HG03066 (cell line): Measurements from ENCODE around the gene SACS.
"Not testable (repeated sequence)": the region's sequence is repeated elsewhere in the genome, so short reads cannot be mapped to it uniquely, and the experiment has no call there.

Experiments
- ATAC-seq: cut with Tn5 transposase; IDR thresholded peaks from one replicate; pipeline ENCODE4 v1.9.1; 2021; ENCODE audit warnings: low read depth; ENCODE audit not compliant: unreplicated experiment

The SACS gene

GRCh38 chr13:23456437-23457210, 23.1 kb upstream of the SACS start:
- ATAC-seq = no peak

GRCh38 chr13:23455401-23456185, 22.1 kb upstream of the SACS start:
- ATAC-seq = no peak

- ATAC-seq = no peak
These were observed 19.6 kb upstream of the SACS start for GRCh38 chr13:23453132-23453531.

GRCh38 chr13:23450340-23451046, 17.0 kb upstream of the SACS start:
- no peak for ATAC-seq

DNA sequence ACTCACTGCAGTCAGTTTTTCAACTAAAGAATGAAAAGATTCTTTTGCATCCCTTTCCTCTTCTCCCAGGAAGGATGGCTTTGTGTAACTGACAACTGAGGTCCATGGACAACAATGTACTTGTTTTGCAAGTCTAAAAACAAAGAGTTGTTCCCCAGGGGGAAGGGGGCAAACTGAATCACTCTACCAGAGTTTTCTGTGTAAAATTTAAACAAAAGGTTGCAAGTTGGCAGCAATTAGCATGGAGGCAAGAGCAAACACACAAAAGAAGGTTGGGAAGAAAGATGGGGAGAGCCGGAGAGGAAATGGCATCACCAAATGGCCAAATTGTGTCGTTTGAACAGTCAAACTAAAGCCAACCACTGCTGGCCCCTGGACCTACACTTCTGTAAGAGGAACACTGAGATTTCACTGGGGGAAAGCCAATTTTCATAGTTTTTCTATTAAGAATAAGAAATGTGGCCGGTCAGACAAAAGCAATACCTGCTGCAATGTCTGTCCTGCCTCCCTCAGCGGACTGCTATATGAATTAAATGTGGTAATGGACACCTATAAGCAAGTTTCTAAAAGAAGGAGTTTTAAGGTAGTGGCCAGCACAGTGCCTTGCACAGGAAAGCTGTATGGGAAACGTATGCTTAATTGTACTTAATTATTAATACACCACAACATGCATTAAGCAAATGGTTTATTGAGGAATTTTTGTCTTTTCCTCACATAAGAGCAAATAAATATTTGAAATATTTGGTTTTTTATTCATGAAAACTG, 16.1 kb upstream of the SACS start:
- ATAC-seq = no peak

DNA sequence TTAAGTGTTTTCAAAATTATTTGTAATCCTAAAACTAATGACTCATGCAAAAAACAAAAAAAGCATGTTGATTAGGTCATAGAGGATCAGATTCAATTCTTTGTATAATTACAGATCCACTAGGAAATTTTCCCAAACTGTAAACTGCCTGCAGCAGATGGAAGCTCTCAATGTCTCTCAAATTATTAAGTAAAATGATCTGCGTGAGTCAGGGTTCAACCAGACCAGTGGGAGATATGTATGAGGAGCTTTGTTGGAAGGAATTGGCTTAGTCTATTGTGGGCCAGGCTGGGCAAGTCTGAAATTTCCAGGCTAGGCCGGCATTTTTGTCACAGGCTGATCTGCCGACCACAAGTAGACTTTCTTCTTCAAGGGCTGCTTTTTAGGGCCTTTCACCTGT, 14.4 kb upstream of the SACS start:
- ATAC-seq = no peak

GRCh38 chr13:23445794-23446193, 12.3 kb upstream of the SACS start:
- ATAC-seq = no peak

- ATAC-seq = no peak
These were observed 10.4 kb upstream of the SACS start for GRCh38 chr13:23443878-23444277.

- ATAC-seq = no peak
These were observed 9.6 kb upstream of the SACS start for GRCh38 chr13:23443110-23443509.

DNA sequence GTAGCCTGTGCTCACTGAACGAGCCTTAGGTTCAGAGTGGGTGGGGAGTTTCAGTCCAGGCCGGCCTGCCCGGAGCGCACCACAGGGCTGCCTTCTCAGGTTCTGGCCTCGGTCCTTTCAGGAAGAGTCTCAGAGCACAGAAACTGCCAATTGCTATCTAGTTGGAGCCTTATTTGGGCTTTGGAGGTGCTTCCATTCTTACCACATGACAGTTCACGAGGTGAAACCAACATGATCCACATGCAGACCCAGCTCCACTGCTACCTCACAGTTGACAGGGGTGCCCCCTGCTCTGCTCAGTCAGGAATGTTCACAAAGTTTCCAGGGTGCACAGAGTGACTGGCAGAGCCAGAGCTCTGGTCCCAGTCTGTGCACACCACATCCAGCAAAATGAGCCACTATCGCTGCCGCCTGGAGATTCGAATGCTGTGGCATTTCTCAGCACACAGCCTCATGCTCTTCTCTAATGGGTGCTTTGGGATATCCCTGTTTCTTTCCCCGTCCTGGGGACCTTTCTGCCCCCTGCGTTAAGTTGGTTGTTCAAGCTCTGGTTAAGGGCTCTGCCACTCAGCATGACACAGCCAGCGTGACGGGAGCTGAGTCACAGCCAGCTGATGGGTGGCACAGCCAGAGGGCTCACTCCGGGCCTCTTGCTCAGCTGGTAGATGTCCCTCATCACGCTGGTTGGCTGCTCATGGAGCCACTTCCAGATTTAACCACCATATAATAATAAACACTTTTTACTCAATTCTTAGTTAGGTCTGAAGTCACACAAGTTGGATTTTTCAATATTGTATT, 7.5 kb upstream of the SACS start:
- ATAC-seq = no peak

DNA sequence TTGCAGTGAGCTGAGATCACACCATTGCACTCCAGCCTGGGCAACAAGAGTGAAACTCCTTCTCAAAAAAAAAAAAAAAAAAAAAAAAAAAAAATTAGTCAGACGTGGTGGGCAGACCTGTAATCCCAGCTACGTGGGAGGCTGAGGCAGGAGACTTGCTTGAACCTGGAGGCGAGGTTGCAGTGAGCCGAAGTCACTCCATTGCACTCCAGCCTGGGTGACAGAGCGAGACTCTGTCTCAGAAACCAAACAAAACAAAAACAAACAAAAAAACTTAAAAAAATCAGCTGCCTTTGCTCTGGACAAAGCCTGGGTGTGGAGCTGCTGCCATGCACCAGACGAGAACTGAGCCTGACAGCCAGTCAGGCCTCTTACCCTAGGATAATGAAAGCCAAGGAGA, 6.8 kb upstream of the SACS start:
- ATAC-seq = not testable (repeated sequence)

- no peak for ATAC-seq
These were observed 4.4 kb upstream of the SACS start for GRCh38 chr13:23437916-23438315.

GRCh38 chr13:23436680-23437079, 3.2 kb upstream of the SACS start:
- no peak for ATAC-seq

DNA sequence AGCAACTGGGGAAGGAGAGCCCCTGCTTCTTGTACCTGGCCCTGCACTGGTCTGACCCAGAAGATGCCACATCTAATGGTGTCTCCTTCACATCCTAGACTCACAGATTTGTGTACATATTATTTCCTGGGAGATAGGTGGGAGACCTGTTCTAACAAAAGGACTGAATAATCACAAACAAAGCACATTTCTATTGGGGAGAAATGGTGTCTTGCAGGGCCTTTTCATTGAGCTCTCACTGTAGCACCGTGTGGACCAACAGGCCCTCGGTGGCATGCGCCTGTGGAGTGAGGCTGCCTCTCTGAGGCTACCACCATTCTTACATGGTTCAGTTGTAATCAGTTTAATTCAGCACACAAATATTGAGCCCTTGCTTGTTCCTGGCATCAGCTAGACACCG, 989 bp upstream of the SACS start:
- ATAC-seq = no peak

GRCh38 chr13:23432626-23433025, 876 bp downstream of the SACS start:
- ATAC-seq = no peak

- ATAC-seq = no peak
These were observed 2.8 kb downstream of the SACS start for GRCh38 chr13:23430664-23431063.

DNA sequence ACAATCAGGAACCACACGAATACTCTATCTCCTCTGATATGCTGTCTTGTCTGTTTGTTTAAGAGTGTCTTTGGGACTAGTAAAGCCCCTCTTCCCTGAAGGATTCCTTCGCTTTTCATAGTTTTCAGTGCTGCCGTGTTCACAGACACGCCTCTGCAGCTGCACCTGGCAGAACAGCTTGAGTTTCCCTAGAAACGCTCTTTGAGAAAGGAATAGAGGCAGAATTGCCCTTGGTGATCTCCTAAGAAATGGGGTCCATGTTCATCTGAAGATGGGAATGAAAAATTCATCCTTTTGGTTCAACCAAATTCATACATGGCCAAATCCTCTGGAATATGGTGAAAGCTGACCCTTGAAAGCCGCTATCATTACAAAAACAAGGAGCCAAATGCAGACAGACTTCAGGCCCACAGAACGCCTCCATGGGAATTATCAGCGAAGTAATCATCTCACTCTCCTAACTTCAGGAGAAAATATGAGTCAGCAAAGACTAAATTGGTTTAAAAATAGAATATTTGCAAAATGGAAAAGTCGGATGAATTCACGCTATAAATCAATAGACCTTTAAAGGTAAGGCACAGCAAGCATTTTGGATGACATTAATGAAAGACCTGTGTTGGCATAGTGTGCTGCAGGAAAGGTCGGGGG, 5.5 kb downstream of the SACS start:
- no peak for ATAC-seq

DNA sequence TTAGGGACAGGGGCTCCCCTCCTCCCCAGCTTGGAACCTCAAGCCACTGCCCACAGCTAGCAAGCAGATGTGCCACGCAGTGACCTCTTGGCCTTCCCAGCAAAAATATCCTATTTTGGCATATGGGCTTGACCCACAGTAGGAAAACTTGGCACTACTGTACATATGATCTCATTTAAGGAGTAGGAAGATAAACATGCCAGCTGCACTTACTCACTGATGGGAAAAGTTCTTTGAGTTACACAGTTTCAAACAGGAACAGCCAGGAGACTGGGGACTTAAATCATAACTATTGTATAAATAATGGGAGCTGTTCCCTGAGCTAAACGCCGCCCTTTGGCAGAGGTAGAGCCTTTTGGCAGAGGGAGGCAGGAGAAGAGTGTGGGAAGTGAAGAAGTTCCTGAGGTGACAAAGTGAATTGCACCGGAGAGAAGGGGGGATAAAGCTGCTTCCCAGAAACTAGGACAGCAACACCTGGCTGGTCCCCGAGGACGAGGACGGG, 6.1 kb downstream of the SACS start:
- no peak for ATAC-seq

DNA sequence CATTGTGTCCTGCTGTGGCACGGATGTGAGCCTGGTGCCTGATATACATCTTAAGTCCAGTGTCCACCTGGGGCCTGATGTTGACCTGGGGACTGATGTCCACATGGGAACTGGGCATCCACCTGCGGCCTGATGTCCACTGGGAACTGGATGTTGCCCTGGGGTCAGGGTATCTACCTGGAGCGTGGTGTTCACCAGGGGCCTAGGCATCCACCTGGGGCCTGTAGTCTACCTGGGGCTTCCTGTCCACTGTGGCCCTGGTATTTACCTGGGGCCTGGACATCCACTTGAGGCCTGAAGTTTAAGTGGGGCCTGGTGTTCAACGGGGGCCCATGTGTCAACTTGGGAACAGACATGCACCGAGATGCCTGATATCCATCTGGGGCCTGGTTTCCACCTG, 11.9 kb downstream of the SACS start:
- ATAC-seq = no peak
